Measurements from ENCODE around the gene CHCHD3. TPM values are rescaled to one million over a fixed set of nuclear protein-coding genes. Genes with fewer than 3 reads are reported as not detected.

Gene CHCHD3
- total RNA-seq, 4 donors from 2014 or later = 40.6 to 66.6 (median 48.1) TPM

DNA sequence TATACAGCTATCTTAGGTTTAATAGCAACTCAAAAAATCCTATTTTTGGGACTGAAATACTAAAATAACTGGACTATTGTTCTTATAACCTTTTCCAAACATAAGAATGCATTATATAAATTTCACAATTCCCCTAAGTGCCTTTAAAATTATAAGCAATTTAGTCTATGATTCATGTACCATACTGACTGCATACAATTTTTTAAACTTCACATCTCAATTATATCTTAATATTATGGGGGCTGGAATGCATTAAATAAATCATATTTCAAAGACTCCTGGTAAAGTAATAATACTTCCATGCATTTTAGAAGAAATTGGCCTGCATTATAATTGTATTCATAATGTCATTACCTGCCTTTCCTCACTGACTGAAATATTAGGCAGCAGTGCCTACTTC, 144.6 kb downstream of the CHCHD3 start:
- H3K4me1 ChIP-seq = no peaks in the 10 kb centered on the region
- TF ChIP-seq EP300 (IDR thresholded peaks at IDR 0.05) = no peak
- TF ChIP-seq, protein P1, sequence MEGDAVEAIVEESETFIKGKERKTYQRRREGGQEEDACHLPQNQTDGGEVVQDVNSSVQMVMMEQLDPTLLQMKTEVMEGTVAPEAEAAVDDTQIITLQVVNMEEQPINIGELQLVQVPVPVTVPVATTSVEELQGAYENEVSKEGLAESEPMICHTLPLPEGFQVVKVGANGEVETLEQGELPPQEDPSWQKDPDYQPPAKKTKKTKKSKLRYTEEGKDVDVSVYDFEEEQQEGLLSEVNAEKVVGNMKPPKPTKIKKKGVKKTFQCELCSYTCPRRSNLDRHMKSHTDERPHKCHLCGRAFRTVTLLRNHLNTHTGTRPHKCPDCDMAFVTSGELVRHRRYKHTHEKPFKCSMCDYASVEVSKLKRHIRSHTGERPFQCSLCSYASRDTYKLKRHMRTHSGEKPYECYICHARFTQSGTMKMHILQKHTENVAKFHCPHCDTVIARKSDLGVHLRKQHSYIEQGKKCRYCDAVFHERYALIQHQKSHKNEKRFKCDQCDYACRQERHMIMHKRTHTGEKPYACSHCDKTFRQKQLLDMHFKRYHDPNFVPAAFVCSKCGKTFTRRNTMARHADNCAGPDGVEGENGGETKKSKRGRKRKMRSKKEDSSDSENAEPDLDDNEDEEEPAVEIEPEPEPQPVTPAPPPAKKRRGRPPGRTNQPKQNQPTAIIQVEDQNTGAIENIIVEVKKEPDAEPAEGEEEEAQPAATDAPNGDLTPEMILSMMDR (IDR thresholded peaks at IDR 0.05) = no peak
- TF ChIP-seq POLR2A (IDR thresholded peaks at IDR 0.05) = no peak
- no peak overlapping the region for H3K4me3 ChIP-seq
- H3K36me3 ChIP-seq = peaks cover 0 to 11% (median 0%) of the 10 kb centered on the region in 3 donors
- DNase-seq (ENCODE audit: low spot score in 2 of 2) = no peak
- no peaks in the 10 kb centered on the region for H3K27me3 ChIP-seq
- H3K27ac ChIP-seq = no peak overlapping the region
- H3K9me3 ChIP-seq = peaks cover 0 to 10% (median 0%) of the 10 kb centered on the region in 4 donors

DNA sequence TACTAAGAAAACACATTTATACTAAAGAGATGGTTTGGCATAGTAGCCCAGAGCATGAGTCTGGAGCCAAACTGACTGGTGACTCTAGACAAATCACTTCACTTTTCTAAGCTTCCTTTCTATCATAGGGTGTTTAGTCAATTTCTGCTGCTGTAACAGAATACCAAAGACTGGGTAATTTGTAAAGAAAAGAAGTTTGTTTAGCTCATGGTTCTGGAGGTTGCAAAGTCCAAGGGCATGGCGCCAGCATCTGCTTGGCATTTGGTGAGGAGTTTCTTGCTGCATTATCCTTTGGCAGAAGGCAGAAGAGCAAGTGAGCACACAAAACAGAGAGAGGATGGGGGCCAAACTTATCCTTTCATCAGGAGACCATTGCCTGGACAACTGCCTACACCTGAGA, 146.3 kb downstream of the CHCHD3 start:
- TF ChIP-seq POLR2A (IDR thresholded peaks at IDR 0.05) (no peak), EP300 (IDR thresholded peaks at IDR 0.05) (no peak)
- TF ChIP-seq, protein P1 (IDR thresholded peaks at IDR 0.05) = no peak
- Histone ChIP-seq H3K9me3 (peaks cover 0 to 10% (median 0%) of the 10 kb centered on the region in 4 donors), H3K27ac (no peak overlapping the region), H3K4me1 (no peaks in the 10 kb centered on the region), H3K27me3 (no peaks in the 10 kb centered on the region), H3K4me3 (no peak overlapping the region), H3K36me3 (peaks cover 0 to 11% (median 0%) of the 10 kb centered on the region in 3 donors)
- 100% methylated on average over 1 of the region's 1 CpG for WGBS, 2 donors
- DNase-seq (ENCODE audit: low spot score in 2 of 2) = no peak

DNA sequence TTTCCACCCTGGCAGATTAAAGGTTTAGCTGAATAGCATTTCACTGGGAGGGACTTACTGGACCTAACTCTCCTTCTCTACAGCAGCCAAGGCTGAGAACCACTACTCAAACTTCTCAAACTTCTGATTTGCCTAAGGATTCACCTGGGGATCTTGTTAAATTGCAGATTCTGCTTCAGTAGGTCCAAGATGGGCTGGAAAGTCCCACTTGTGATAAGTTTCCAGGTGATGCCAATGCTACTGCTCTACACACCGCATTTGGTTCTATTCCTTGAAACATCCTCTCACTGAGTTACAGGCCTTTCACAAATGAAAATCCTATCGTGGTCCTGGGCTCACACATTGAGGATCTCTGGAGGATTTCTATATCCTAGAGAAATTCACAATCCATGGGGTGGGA, 147.9 kb downstream of the CHCHD3 start:
- Histone ChIP-seq H3K9me3 (peaks cover 0 to 10% (median 0%) of the 10 kb centered on the region in 4 donors), H3K27ac (no peak overlapping the region), H3K4me3 (no peak overlapping the region), H3K36me3 (peaks cover 0 to 11% (median 0%) of the 10 kb centered on the region in 3 donors), H3K27me3 (no peaks in the 10 kb centered on the region), H3K4me1 (no peaks in the 10 kb centered on the region)
- WGBS, 2 donors = 95 to 100% methylated on average over 2 of the region's 2 CpGs
- TF ChIP-seq, protein P1 (IDR thresholded peaks at IDR 0.05) = no peak
- TF ChIP-seq EP300 (IDR thresholded peaks at IDR 0.05) (no peak), POLR2A (IDR thresholded peaks at IDR 0.05) (no peak)
- no peak for DNase-seq (ENCODE audit: low spot score in 2 of 2)

DNA sequence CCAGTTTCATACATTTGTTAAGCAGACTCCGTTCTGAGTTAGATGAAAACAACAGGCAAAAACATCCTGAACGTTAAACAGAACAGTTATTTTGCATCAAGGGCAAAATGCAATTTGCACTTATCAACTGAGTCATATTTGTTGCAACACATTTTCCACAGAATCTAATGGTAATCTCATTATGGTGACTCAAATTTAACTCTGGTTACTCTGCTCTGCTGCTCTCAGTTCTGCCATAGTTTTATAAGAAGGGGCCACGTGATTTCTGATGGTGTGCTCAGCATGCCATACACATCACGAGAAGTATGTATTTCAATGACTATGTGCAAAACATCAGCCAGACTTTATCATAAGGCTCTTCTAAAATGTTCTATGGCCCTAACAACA, 148.8 kb downstream of the CHCHD3 start:
- Histone ChIP-seq H3K27me3 (no peaks in the 10 kb centered on the region), H3K4me3 (no peak overlapping the region), H3K36me3 (peaks cover 0 to 13% (median 0%) of the 10 kb centered on the region in 3 donors), H3K9me3 (peaks cover 0 to 10% (median 0%) of the 10 kb centered on the region in 4 donors), H3K4me1 (no peaks in the 10 kb centered on the region), H3K27ac (no peak overlapping the region)
- TF ChIP-seq, protein P1 (IDR thresholded peaks at IDR 0.05) = no peak
- TF ChIP-seq EP300 (IDR thresholded peaks at IDR 0.05) = no peak
- no peak for TF ChIP-seq POLR2A (IDR thresholded peaks at IDR 0.05)
- DNase-seq (ENCODE audit: low spot score in 2 of 2) = no peak
- WGBS, 2 donors = 83 to 85% methylated on average over 4 of the region's 4 CpGs

DNA sequence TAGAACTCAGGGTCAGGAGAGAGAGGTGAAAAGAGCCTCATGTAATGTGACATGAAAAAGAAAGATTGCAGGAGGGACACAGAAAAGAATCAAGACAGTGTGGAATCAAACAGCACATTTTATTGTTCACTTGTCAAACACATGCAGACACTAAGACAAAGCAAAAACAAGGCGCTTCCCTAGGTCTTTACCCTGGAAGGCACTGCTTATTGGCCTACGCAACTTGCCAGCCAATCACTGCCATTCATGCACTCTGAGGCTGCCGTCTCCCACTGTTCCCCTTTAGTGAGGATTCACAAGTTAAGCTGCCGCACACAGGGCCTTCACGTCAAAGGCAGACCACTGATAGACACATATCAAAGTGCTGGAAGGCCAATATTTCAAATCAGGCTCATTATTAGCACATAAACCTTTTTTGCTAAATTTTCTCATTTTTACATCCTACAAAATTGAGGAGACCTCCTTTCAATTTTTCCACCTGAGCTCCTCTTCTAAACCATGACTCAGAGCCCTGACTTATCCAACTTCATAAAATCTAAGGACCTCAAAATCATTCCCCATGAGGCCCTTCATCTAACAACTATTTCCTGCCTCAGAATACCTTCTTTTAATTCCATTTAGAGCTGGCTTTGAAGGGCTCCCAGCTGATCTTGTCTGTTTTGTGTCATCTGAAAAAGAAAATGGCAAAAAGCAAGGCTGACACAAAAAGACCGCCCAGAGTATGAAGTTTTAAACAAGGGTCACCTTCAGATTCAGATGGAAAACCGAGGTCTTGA, 149.4 kb downstream of the CHCHD3 start:
- DNase-seq (ENCODE audit: low spot score in 2 of 2) = no peak
- Histone ChIP-seq H3K27me3 (no peaks in the 10 kb centered on the region), H3K36me3 (peaks cover 0 to 19% (median 0%) of the 10 kb centered on the region in 3 donors), H3K27ac (no peak overlapping the region), H3K9me3 (peaks cover 0 to 10% (median 0%) of the 10 kb centered on the region in 4 donors), H3K4me1 (no peaks in the 10 kb centered on the region), H3K4me3 (no peak overlapping the region)
- 83 to 91% methylated on average over 6 to 7 of the region's 7 CpGs for WGBS, 2 donors
- TF ChIP-seq POLR2A (IDR thresholded peaks at IDR 0.05) (no peak), EP300 (IDR thresholded peaks at IDR 0.05) (no peak)

Data from tibial nerve (tissue), 4 donors.